T-helper 2 cell treated with Interferon-gamma antibody and Interleukin-4, amounts not matched to agents 5 μg/mL and 100 μg/mL, for 36 hours (primary cell): Measurements from ENCODE around the gene SLC8B1.

Experiments
- DNase-seq: peaks from one replicate; pipeline ENCODE4 v3.0.0; 2021; ENCODE audit warnings: low spot score
- H3K27ac Mint-ChIP-seq: one replicate; pipeline ENCODE4 v1.8.0; 2021; ENCODE audit warnings: mild to moderate bottlenecking, mixed read lengths
- H3K27me3 Mint-ChIP-seq: one replicate; pipeline ENCODE4 v1.8.0; 2021; ENCODE audit warnings: low read depth, mixed read lengths
- H3K36me3 Mint-ChIP-seq: one replicate; pipeline ENCODE4 v1.8.0; 2021; ENCODE audit warnings: low read depth, mixed read lengths
- H3K4me1 Mint-ChIP-seq: one replicate; pipeline ENCODE4 v1.8.0; 2021; ENCODE audit warnings: low read depth, mixed read lengths
- H3K4me3 Mint-ChIP-seq: one replicate; pipeline ENCODE4 v1.8.0; 2022; ENCODE audit warnings: mild to moderate bottlenecking, moderate library complexity, mixed read lengths
- H3K9me3 Mint-ChIP-seq: one replicate; pipeline ENCODE4 v1.8.0; 2021; ENCODE audit warnings: mixed read lengths

Gene SLC8B1

GRCh38 chr12:113299619-113300237 is 35.2 kb downstream of the SLC8B1 start:
- peaks cover 13% of the 10 kb centered on the region for H3K4me1 Mint-ChIP-seq
- no peaks in the 10 kb centered on the region for H3K27me3 Mint-ChIP-seq
- DNase-seq = no peak
- H3K9me3 Mint-ChIP-seq = no peaks in the 10 kb centered on the region
- no peak overlapping the region for H3K4me3 Mint-ChIP-seq
- H3K27ac Mint-ChIP-seq = no peak overlapping the region
- peaks cover 20% of the 10 kb centered on the region for H3K36me3 Mint-ChIP-seq

GRCh38 chr12:113298861-113299545 is 35.9 kb downstream of the SLC8B1 start:
- Mint-ChIP-seq H3K4me3 (no peak overlapping the region), H3K27ac (no peak overlapping the region), H3K36me3 (peaks cover 16% of the 10 kb centered on the region)

GRCh38 chr12:113298472-113298817 is 36.5 kb downstream of the SLC8B1 start:
- no peak overlapping the region for H3K27ac Mint-ChIP-seq
- H3K4me1 Mint-ChIP-seq = peaks cover 12% of the 10 kb centered on the region
- H3K4me3 Mint-ChIP-seq = no peak overlapping the region
- peaks cover 17% of the 10 kb centered on the region for H3K36me3 Mint-ChIP-seq
- H3K27me3 Mint-ChIP-seq = no peaks in the 10 kb centered on the region
- no peaks in the 10 kb centered on the region for H3K9me3 Mint-ChIP-seq
- DNase-seq = no peak

More at GRCh38 chr12:113298861-113299545, 35.9 kb downstream of the SLC8B1 start:
- Mint-ChIP-seq H3K27me3 (no peaks in the 10 kb centered on the region), H3K4me1 (peaks cover 13% of the 10 kb centered on the region), H3K9me3 (no peaks in the 10 kb centered on the region)
- no peak for DNase-seq

- Mint-ChIP-seq H3K4me3 (no peak overlapping the region), H3K4me1 (peaks cover 8% of the 10 kb centered on the region), H3K36me3 (peaks cover 16% of the 10 kb centered on the region), H3K27me3 (no peaks in the 10 kb centered on the region), H3K27ac (no peak overlapping the region), H3K9me3 (no peaks in the 10 kb centered on the region)
- DNase-seq = no peak
Observed at GRCh38 chr12:113297621-113298471, 37.1 kb downstream of the SLC8B1 start.

- Mint-ChIP-seq H3K4me1 (peaks cover 1% of the 10 kb centered on the region), H3K27ac (no peak overlapping the region), H3K4me3 (no peak overlapping the region), H3K36me3 (peaks cover 12% of the 10 kb centered on the region), H3K27me3 (no peaks in the 10 kb centered on the region), H3K9me3 (no peaks in the 10 kb centered on the region)
- no peak for DNase-seq
Observed at GRCh38 chr12:113297214-113297587, 37.7 kb downstream of the SLC8B1 start.

- DNase-seq = no peak
- no peak overlapping the region for H3K4me3 Mint-ChIP-seq
- no peak overlapping the region for H3K27ac Mint-ChIP-seq
- no peaks in the 10 kb centered on the region for H3K9me3 Mint-ChIP-seq
- H3K36me3 Mint-ChIP-seq = peaks cover 9% of the 10 kb centered on the region
- no peaks in the 10 kb centered on the region for H3K4me1 Mint-ChIP-seq
- H3K27me3 Mint-ChIP-seq = no peaks in the 10 kb centered on the region
Observed at GRCh38 chr12:113296557-113297213, 38.2 kb downstream of the SLC8B1 start.

- no peaks in the 10 kb centered on the region for H3K4me1 Mint-ChIP-seq
- H3K27ac Mint-ChIP-seq = no peak overlapping the region
- no peaks in the 10 kb centered on the region for H3K27me3 Mint-ChIP-seq
- H3K4me3 Mint-ChIP-seq = no peak overlapping the region
- H3K9me3 Mint-ChIP-seq = no peaks in the 10 kb centered on the region
- DNase-seq = no peak
- H3K36me3 Mint-ChIP-seq = peaks cover 8% of the 10 kb centered on the region
Observed at GRCh38 chr12:113295886-113296556, 38.9 kb downstream of the SLC8B1 start.

GRCh38 chr12:113293100-113293499 is 41.8 kb downstream of the SLC8B1 start:
- H3K27ac Mint-ChIP-seq = no peak overlapping the region
- peaks cover 8% of the 10 kb centered on the region for H3K36me3 Mint-ChIP-seq
- no peaks in the 10 kb centered on the region for H3K4me1 Mint-ChIP-seq
- H3K9me3 Mint-ChIP-seq = no peaks in the 10 kb centered on the region
- no peaks in the 10 kb centered on the region for H3K27me3 Mint-ChIP-seq
- no peak overlapping the region for H3K4me3 Mint-ChIP-seq
- no peak for DNase-seq

- no peaks in the 10 kb centered on the region for H3K27me3 Mint-ChIP-seq
- H3K36me3 Mint-ChIP-seq = peaks cover 7% of the 10 kb centered on the region
- no peak for DNase-seq
- H3K9me3 Mint-ChIP-seq = no peaks in the 10 kb centered on the region
- H3K27ac Mint-ChIP-seq = peak overlapping the region; percentile 65
- H3K4me1 Mint-ChIP-seq = no peaks in the 10 kb centered on the region
- H3K4me3 Mint-ChIP-seq = no peak overlapping the region
Observed at GRCh38 chr12:113292547-113292946, 42.4 kb downstream of the SLC8B1 start.

GRCh38 chr12:113292091-113292490 is 42.8 kb downstream of the SLC8B1 start:
- no peak for DNase-seq
- H3K27me3 Mint-ChIP-seq = no peaks in the 10 kb centered on the region
- H3K36me3 Mint-ChIP-seq = peaks cover 6% of the 10 kb centered on the region
- no peaks in the 10 kb centered on the region for H3K9me3 Mint-ChIP-seq
- H3K4me3 Mint-ChIP-seq = no peak overlapping the region
- H3K4me1 Mint-ChIP-seq = no peaks in the 10 kb centered on the region
- H3K27ac Mint-ChIP-seq = peak overlapping the region; percentile 65

- no peak overlapping the region for H3K4me3 Mint-ChIP-seq
- no peaks in the 10 kb centered on the region for H3K4me1 Mint-ChIP-seq
- H3K27ac Mint-ChIP-seq = no peak overlapping the region
- H3K27me3 Mint-ChIP-seq = no peaks in the 10 kb centered on the region
- peaks cover 6% of the 10 kb centered on the region for H3K36me3 Mint-ChIP-seq
- no peak for DNase-seq
- no peaks in the 10 kb centered on the region for H3K9me3 Mint-ChIP-seq
Observed at GRCh38 chr12:113291586-113291985, 43.3 kb downstream of the SLC8B1 start.

- Mint-ChIP-seq H3K27ac (no peak overlapping the region), H3K9me3 (no peaks in the 10 kb centered on the region), H3K27me3 (no peaks in the 10 kb centered on the region), H3K36me3 (peaks cover 8% of the 10 kb centered on the region), H3K4me3 (no peak overlapping the region), H3K4me1 (no peaks in the 10 kb centered on the region)
- no peak for DNase-seq
Observed at GRCh38 chr12:113290506-113290905, 44.4 kb downstream of the SLC8B1 start.

- Mint-ChIP-seq H3K27ac (no peak overlapping the region), H3K4me1 (no peaks in the 10 kb centered on the region), H3K27me3 (no peaks in the 10 kb centered on the region), H3K36me3 (peaks cover 11% of the 10 kb centered on the region), H3K9me3 (no peaks in the 10 kb centered on the region), H3K4me3 (no peak overlapping the region)
- no peak for DNase-seq
Observed at GRCh38 chr12:113289361-113289760, 45.5 kb downstream of the SLC8B1 start.
